ENCODE data around the gene SLC2A6. TPM values are rescaled to one million over a fixed set of nuclear protein-coding genes. Genes with fewer than 3 reads are reported as not detected.

The SLC2A6 gene
- total RNA-seq, 4 donors from 2014 or later = 1.1 to 3.8 (median 2.5) TPM

DNA sequence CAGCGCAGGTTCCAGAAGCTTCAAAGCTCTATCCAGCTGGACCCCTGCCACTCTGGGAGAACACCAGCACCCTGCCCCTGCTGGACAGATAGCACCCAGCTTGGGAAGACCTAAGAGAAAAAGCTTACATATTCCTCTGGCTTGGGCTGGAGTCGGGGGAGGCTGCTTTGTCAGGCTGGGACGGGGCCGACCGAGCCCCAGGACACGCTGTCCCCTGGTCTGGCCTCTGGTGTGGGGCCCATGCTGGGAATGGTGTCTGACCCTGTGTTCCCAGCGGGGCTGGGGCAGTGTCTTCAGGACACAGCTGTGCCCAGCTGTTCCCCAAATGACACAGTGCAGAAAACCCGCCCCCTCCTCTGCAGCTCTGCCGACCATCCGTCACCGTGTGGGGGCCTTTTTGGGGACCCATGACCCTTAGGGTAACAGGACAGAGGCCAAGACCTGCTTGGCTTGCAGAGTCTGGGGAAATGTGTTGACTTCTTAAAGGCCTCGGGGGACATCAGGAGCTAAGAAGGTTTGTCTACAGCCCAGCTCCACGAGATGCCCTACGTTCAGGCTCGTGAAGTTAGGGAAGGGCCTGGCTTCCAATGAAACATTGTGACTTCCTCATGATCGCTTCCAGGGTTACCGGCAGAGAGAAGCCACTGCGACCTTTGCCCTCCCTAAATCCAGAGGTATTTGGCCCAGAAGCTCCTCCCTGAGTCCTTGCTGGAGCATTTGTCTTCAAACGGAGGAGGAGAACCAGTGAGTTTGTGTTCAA lies 20.4 kb upstream of the SLC2A6 start:
- intact Hi-C loops (cut with DNase I) = no loop called here
- Histone ChIP-seq H3K27me3 (no peaks in the 10 kb centered on the region), H3K4me3 (replicated peaks in 1 of 3) (no peak overlapping the region), H3K9me3 (no peaks in the 10 kb centered on the region), H3K36me3 (no peaks in the 10 kb centered on the region), H3K27ac (no peak overlapping the region), H3K4me1 (no peaks in the 10 kb centered on the region)
- no peak for DNase-seq
- TF ChIP-seq CTCF (IDR thresholded peaks at IDR 0.05) = no peak
- no peak for TF ChIP-seq POLR2A (IDR thresholded peaks at IDR 0.05)
- 79 to 94% methylated on average over 11 to 19 of the region's 19 CpGs for WGBS, 2 donors

- H3K9me3 ChIP-seq = no peaks in the 10 kb centered on the region
- intact Hi-C loops (cut with DNase I) = no loop called here
- no peak overlapping the region for H3K4me3 ChIP-seq (replicated peaks in 1 of 3)
- no peaks in the 10 kb centered on the region for H3K27me3 ChIP-seq
- H3K27ac ChIP-seq = no peak overlapping the region
- no peaks in the 10 kb centered on the region for H3K36me3 ChIP-seq
- WGBS, 2 donors = 73 to 78% methylated on average over 22 to 29 of the region's 35 CpGs
- DNase-seq = no peak
- TF ChIP-seq POLR2A (IDR thresholded peaks at IDR 0.05) (no peak), CTCF (IDR thresholded peaks at IDR 0.05) (no peak)
- peaks cover 8 to 10% of the 10 kb centered on the region in 2 donors for H3K4me1 ChIP-seq
These were observed 18.3 kb upstream of the SLC2A6 start for GRCh38 chr9:133496861-133497842.

DNA sequence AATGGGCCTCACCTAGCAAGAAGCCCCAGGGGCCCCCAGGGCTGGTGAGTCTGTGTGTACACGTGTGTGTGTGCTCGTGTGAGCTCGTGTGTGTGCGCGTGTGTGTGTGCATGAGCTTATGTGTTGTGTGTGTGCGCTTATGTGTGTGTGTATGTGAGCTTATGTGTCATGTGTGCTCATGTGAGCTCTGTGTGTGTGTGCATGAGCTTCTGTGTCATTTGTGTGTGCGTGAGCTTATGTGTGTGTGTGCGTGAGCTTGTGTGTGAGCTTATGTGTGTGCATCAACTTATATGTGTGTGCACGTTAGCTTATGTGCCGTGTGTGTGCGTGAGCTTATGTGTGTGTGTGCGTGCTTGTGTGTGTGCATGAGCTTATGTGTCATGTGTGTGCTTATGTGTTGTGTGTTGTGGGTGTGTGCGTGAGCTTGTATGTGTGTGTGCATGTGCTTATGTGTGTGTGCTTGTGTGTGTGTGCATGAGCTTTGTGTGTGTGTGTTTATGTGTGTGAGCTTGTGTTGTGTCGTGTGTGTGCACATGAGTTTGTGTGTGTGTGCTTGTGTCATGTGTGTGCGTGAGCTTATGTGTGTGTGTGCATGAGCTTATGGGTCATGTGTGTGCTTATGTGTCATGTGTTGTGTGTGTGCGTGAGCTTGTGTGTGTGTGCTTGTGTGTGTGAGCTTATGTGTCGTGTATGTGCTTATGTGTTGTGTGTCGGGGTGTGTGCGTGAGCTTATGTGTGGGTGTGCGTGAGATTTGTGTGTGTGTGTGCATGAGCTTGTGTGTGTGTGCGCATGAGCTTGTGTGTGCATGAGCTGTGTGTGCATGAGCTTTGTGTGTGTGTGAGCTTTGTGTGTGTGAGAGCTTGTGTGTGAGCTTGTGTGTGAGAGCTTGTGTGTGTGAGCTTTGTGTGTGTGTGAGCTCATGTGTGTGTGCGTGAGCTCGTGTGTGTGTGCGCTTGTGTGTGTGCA lies 16.7 kb upstream of the SLC2A6 start:
- TF ChIP-seq POLR2A (IDR thresholded peaks at IDR 0.05) = no peak
- TF ChIP-seq CTCF (IDR thresholded peaks at IDR 0.05) = no peak
- no peak overlapping the region for H3K4me3 ChIP-seq (replicated peaks in 1 of 3)
- H3K27ac ChIP-seq = no peak overlapping the region
- no peaks in the 10 kb centered on the region for H3K9me3 ChIP-seq
- WGBS, 2 donors = 93 to 95% methylated on average over 24 of the region's 24 CpGs
- no peak for DNase-seq
- intact Hi-C loops (cut with DNase I) = no loop called here
- H3K36me3 ChIP-seq = no peaks in the 10 kb centered on the region
- H3K27me3 ChIP-seq = no peaks in the 10 kb centered on the region
- peaks cover 13 to 21% of the 10 kb centered on the region in 2 donors for H3K4me1 ChIP-seq

DNA sequence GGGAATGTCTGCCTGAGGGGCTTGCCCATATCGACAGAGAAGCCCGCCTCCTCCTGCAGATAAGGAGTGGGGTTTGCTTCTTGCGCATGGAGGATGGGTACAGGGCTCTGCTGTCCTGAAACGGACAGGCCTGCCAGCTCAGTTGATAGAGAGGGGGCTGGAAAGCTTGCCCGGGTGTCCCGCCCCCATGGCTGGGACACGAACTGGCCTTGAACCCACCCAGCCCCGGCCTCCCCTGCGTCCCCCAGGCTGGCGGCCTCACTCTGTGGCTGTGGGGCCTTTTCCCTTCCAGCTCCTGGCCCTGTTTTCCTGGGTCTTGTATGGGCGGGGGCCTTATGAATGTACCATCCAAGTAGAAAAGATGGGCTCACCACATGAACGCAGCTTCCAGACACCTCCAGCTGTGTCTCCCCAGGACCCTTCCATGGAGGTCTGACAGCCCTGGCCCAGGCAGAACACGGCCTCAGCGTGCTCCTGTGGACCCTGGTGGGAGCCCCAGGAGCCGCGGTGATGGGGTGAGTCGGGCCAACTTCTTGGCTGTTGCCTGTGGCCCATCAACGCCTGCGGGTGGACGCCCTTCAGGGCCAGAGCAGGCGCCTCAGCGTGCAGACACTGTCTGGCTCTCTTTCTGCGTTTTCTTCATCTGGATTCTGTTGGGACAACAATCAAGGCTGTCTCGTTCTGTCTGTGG lies 15.9 kb upstream of the SLC2A6 start:
- H3K27me3 ChIP-seq = no peaks in the 10 kb centered on the region
- H3K36me3 ChIP-seq = no peaks in the 10 kb centered on the region
- no peak overlapping the region for H3K4me3 ChIP-seq (replicated peaks in 1 of 3)
- intact Hi-C loops (cut with DNase I) = no loop called here
- no peaks in the 10 kb centered on the region for H3K9me3 ChIP-seq
- no peak for DNase-seq
- TF ChIP-seq CTCF (IDR thresholded peaks at IDR 0.05) = no peak
- TF ChIP-seq POLR2A (IDR thresholded peaks at IDR 0.05) = no peak
- WGBS, 2 donors = 76 to 79% methylated on average over 20 to 22 of the region's 24 CpGs
- no peak overlapping the region for H3K27ac ChIP-seq
- H3K4me1 ChIP-seq = peaks cover 13 to 21% of the 10 kb centered on the region in 2 donors
